Fibroblast of skin of abdomen (primary cell): ENCODE measurements around the gene CATSPERD.
A peak's percentile ranks its signal among the peaks of the same experiment; 100 is the strongest.
"Not testable (repeated sequence)": the region's sequence is repeated elsewhere in the genome, so short reads cannot be mapped to it uniquely, and the experiment has no call there.

Experiments
- DNase-seq: peaks from one replicate; pipeline ENCODE4 v3.0.0-alpha.2; 2013

CATSPERD gene

DNA sequence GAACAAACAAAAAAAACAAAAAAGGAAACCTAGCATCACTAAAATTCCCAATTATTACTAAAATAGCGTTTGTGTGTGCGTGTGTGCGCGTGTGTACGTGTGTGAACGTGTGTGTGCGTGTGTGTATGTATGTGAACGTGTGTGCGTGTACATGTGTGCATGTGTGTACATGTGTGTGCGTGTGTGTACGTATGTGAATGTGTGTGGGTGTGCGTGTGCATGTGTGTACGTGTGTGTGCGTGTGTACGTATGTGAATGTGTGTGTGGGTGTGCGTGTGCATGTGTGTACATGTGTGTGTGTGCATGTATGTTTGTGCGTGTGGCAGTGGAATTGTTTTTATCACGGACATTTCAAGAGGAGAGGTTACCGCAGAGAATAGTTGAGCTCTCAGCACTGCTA is 21.6 kb downstream of the CATSPERD start:
- no peak for DNase-seq

DNA sequence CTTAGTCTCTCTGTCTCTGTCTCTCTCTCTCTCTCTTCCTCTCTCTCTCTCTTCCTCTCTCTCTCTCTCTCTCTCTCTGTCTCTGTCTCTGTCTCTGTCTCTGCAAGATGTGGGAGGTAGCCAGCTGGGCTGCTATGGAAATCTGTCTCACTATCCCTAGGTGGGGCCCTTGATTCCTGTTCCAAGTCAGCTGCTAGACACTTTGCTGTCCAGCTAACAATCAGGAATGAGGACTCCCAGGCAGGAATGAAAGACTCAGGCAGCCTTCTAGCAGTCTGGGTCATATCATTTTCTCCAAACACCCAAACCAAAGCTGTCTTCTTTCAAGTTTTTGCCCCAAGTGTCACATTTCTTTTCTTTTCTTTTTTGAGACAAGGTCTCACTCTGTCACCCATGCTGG is 23.2 kb downstream of the CATSPERD start:
- DNase-seq, result no peak

DNA sequence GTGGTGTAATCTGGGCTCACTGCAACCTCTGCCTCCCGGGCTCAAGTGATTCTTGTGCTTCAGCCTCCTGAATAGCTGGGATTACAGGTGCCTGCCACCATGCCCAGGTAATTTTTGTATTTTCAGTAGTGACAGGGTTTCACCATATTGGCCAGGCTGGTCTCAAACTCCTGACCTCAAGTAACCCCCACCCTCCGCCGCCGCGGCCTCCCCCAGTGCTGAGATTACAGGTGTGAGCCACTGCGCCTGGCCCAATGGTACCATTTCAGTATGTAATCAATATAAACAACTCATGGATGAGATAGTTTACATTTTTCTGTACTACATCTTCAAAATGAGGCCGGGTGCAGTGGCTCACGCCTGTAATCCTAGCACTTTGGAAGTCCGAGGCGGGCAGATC is 24.6 kb downstream of the CATSPERD start:
- DNase-seq, result not testable (repeated sequence)

DNA sequence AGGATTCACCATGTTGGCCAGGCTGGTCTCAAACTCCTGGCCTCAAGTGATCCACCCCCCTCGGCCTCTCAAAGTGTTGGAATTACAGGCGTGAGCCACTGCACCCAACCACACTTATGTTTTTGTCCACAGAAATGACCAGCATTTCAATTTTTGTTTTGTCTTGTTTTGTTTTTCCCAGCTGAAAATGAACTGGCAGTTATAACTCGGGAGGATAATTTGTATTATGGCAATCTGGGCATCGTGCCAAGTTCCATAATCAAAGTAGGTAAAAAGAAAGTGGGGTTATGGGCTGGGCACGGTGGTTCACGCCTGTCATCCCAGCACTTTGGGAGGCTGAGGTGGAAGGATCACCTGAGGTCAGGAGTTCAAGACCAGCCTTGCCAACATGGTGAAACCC is 28.5 kb downstream of the CATSPERD start:
- DNase-seq, result not testable (repeated sequence)

DNA sequence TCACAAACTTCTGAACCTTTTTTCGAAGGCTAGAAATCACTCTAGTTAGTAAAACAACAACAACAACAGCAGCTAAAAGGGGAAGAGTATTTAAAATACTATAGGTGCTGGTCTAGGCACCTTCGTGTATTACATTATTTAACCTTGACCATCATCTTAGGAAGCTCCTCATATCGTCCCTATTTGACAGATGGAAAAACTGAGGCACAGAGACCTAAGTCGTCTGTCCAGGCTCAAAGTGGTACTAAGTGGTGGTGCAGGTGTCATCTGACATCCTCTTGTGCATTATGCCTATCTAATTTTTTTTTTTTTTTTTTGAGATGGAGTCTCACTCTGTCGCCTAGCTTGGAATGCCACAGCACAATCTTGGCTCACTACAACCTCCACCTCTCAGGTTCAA is 29.1 kb downstream of the CATSPERD start:
- no peak for DNase-seq

DNA sequence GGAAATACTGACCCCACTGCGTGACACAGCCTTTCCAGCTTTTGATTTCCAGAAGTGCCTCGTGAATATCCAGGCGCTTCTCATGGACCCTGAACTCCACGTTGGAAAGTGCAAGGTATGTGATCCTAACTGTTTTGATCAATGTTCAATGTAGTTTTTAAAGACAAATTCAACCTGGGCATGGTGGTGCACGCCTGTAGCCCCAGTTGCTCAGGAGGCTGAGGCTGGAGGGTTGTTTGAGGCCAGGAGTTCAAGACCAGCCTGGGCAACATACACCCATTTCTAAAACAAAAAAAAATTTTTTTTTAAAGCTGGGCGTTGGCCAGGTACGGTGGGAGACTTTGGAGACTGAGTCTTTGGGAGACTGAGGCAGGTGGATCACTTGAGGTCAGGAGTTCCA is 31.3 kb downstream of the CATSPERD start:
- DNase-seq, result no peak

DNA sequence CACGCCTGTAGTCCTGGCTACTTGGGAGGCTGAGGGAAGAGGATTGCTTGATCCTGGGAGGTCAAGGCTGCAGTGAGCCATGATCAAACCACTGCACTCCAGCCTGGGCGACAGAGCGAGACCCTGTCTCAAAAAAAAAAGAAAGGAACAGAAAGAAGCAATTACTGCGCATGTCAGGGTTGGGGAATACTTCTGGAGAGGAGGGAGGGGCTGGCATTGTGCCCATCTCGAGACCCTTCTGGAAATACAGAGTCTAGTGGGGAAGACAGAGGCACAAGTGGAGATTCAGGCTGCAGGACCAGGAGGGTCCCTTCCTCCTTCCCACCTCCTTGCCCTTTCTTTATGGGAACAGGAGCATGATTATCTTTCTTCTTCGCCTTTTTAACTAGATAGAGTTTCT is 33.3 kb downstream of the CATSPERD start:
- no peak for DNase-seq

DNA sequence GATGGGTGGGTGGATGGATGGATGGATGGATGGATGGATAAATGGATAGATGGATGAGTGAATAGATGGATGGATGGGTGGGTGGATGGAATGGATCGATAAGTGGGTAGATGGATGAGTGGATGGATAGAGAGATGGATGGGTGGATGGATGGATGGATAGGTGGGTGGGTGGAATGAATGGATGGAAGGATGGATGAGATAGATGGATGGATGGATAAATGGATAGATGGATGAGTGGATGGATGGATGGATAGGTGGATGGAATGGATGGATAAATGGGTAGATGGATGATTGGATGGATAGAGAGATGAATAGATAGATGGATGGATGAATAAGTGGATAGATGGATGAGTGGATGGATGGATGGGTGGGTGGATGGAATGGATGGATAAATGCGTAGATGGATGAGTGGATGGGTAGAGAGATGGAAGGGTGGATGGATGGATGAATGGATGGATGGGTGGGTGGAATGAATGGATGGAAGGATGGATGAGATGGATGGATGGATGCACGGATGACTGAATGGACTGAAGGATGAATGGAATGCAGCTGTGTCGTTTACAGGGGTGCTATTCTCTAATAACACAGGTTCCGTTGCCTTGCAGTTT is 42.3 kb downstream of the CATSPERD start:
- no peak for DNase-seq

DNA sequence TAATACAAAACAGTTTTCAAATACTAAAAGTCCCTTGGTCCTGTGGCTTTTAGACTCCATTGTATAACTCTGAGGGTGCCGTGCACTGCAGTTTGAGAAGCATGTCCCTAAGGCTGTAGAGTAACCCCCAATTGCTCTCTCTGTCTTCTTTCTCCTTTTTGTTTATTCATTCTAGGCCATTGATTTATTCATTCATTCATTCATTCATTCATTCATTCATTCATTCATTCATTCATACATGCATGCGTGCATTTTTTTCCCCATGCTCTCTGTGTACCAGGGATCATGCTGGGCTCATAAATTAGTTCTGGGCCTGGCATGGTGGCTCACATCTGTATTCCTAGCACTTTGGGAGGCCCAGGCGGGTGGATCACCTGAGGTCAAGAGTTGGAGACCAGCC is 44.8 kb downstream of the CATSPERD start:
- no peak for DNase-seq

DNA sequence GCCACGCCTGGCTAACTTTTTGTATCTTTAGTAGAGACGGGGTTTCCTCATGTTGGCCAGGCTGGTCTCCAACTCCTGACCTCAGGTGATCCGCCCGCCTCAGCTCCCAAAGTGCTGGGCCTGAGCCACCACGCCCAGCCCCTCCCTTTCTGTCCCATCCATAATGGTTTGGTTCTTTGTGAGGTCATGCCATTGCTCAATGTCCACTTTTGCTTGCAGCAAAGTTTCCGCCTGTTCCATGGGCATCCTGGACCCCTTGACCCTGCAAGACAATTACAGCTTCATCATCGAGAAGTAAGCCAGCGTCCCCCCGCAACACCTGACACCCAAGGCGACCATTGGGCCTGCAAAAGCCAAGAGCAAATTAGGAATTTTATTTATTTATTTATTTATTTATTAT is 47.5 kb downstream of the CATSPERD start:
- no peak for DNase-seq

DNA sequence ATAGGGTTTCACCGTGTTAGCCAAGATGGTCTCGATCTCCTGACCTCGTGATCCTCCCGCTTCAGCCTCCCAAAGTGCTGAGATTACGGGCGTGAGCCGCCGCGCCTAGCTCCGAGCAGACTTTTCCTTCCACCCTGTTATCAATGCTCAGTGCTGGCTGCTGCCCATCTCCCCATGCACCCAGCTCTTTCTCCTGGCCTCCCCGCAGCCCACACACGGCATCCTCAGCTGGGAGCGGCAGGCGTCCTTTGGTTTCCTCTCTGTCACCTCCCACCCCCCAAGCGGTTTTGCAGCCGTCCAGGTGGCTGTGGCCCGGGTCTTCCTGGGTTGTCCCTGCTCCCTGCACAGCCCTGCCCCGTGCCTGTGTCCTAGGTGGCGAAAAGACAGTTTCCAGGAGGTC is 52.0 kb downstream of the CATSPERD start:
- no peak for DNase-seq

DNA sequence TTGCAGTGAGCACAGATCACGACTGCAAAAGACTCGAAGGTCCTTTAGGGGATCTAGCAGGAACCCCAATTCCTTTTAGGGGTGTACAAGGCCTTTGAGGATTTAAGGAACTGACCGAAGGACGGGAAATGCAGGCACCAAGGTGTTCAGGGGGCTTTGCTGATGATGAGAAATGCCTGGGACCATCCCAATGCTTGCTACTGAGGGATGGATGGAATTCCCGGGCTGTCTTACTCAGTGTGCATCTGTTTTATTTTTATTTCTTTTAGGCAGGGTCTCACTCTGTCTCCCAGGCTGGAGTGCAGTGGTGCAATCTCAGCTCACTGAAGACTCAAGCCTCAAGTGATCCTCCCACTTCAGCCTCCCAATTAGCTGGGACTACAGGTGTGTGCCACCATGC is 52.8 kb downstream of the CATSPERD start:
- DNase-seq, result no peak

DNA sequence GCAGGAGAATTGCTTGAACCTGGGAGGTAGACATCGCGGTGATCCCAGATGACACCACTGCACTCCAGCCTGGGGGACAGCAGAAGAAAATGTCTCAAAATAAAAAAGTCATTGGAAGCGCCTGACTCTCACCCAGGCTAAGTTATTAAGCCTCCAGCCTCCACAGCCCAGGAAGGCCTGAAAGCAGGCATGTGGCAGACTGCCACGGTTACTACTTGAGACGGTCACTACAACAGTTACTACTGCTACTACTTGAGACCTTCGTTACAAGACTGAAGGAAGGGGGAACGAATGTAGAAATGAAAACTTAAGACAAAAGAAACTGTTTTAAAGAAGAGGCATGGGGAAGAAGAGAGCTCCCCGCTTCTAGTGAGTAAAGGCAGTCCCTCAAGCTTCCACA is 54.5 kb downstream of the CATSPERD start:
- DNase-seq, result no peak

DNA sequence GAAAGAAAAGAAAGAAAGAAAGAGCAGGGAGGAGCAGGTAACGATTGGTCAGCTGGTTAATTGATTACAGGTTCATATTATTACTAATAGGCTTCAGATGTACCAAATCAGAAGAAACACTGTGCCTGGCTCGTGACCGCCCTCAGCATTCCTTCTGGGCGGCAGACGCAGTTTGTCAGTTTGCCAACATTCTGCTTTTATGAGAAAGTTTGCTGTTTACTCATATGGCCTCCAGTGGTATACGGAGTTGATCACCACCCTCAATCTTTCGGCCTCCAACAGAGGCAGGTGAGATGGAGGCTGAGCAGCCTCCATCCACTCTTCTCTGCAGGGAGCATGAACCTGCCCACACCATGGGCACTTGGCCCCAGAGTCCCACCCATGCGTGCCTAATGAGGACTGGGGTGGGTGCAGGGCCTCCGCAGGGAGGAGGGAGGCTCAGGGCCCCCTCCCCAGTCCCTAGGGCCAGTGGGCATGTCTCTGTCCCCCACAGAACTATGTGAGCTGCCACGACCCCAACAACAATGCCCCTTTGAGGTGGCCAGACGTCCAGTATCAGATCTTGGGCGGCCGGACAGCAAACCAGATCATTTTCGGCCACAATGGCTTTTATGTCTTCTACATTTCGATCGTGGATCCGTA is 55.4 kb downstream of the CATSPERD start:
- DNase-seq, result peak; percentile 83

DNA sequence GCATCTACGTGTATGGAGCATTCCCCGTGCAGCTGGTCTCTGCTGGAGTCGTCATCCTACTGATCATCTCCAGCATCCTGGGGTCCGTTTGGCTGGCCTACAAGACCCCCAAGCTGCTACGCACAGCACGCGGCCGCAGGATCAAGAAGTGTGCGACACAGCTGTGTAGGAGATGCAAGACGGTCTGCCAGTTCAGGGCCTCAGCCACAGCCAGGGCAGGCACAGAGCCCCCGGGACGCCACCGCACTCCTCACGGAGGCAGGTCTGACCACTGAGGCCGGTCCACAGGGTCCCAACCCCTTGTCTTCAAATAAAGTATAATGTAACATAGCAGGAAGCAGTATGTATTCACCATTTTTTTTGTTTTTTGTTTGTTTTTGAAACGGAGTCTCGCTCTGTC is 58.0 kb downstream of the CATSPERD start:
- DNase-seq, result no peak

DNA sequence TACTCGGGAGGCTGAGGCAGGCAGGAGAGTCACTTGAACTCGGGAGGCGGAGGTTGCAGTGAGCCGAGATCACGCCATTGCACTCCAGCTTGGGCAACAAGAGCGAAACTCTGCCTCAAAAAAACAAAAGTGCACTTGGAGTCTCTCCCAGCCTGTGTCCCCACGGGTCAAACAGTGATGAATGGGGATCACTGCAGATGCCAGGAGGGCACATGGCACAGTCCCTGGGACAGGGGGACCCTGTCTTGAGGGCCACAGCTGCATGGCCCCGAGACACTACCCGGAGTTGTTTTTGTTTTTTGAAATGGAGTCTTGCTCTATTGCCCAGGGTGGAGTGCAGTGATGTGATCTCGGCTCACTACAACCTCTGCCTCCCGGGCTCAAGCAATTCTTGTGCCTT is 60.5 kb downstream of the CATSPERD start:
- not testable (repeated sequence) for DNase-seq

DNA sequence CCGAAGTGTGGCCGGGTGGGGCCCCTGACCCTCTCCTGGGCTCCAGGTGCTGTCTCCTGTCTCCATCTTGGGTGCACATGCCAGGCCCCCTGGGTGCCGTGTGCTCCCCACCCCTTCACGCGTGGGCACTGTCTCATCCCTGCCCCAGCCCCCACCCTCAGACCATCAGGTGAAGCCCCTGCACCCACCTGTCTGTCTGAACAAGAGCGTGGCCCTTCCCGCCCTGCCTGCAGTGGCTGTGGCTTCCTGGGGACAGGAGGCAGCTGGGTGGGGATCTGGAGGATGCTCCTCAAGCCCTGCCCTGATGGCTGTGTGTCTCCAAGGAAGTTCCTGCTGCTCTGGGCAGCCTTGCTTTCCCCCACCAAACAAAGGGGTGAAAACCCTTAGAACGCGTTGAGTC is 61.9 kb downstream of the CATSPERD start:
- no peak for DNase-seq

DNA sequence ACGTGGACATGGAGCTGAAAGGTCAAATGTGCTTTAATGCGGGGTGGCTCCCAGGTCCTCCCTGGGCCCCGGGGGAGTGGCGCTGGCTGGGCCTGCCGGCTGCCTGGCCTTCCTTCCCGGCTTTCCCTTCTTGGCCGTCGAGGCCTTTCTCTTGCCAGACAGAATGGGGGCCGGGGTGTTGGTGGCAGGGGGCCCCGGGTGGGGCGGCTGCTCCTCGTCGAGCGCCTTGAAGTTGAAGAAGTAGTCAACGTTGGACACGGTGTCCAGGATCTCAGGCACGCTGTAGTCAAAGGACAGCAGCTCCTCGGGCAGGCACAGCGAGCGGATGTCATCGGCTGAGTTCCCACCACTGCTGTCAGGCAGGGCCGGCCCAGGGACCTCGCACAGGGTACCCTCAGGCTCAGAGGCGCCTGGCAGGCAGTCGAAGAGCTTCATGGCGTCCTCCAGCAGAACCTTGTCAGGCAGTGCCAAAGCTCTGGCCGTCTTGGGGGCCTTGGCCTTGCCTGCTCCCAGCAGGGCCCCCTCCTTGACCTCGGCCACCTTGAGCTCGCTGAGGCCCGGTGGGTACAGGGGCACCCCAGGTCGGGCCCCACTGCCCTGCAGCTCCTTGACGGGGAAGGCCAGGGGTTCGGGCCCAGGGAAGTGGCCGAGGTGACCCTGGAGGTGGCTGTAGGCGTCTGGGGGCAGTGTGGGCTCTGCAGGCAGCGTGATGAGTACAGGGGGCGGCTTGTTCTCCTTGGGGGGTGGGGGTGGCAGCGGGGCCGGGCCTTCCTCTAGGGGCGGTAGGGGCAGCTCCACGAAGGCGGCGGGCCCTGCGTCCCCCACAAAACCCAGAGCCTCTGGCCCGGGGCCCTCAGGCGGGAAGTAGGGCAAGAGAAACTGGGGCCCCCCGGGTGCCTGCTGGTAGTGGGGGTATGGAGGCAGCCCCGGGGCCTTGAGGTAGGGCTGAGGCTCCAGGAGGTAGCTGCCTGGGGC is 62.8 kb downstream of the CATSPERD start:
- no peak for DNase-seq

DNA sequence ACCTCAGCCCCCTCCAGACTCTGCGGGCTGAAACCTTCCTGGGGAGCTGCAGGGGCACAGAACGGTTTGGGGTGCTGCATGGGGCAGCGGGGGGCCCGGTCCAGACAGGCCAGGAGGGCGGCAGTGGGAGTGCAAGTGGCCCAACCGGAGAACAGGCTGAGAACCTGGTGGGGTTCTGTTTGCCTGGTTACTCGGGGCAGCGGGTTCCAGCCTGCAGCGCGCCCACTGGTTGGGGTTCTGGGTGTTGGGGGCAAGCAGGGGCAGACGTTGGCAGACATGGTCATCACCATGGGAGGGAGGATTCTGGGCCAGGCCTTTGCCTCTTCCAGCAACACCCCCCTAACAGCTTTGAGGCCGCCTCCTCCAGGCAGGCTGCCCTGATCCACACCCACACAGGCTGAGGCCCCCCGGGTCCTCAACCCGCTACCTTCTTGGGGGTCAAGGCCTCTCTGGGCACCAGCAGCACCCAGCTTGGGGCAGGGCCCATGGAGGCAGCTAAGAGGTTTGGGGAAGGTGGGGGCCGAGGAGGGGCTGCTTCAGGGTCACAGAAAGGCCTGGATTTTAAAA is 64.2 kb downstream of the CATSPERD start, which contains the start of gene PRR22:
PRR22 (minus strand) TSS at position 166 of the 567 bp plus-strand sequence; CDS start at position 80, 86 bp downstream.
- no peak for DNase-seq

DNA sequence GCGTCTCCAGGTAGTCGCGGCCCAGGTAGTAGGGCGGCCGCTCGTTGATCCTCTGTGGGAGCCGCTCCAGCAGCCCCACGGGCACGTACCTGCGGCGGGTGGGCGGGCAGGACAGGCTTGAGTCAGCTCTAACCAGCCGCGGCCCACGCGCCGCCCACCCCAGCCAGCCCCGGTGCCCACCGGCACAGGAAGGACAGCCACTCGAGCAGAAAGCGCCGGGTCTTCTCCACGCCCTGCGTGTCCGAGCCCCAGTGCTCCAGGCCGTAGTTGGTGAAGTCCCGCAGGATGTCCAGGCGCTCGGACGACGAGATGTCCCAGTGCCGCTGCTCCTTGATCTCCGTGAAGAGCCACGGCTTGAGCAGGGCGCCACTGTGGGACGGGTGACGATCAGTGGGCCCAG is 65.0 kb downstream of the CATSPERD start:
- DNase-seq, result no peak

DNA sequence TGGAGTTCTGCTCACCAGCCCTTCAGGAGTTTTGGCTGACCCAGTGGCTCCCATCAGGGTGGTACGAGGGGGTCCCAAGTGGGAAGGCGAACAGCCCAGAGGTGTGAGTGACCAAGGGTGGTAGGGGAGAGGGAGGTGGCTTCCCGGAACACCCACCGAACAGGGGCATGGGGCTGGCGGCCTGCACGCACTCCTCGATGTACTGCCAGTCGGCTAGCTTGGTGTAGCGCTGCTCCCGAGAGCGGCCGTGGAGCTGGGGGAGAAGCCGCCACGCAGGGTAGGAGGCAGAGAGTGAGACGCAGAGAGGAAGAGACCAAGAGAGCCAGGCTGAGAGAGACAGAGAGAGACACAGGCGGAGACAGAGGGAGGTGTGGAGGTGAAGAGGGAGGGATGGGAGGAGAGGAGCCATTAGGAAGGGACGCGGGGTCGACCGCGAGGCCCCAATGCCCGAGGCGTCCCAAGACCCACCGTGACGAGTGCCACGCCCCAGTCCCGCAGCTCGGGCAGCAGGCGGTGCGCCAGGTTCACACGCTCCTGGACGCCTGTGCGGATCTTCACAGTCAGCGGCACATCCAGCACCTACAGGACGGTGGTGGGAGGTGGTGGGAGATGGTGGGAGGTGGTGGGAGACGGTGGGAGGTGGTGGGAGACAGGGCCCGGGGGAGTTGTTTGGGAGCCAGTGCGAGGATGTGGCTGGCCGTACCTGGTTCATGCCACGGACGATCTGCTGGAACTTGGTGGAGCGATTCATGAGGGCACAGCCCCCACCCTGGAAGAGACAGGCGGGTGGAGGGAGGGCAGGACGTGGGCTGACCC is 66.4 kb downstream of the CATSPERD start:
- DNase-seq, result no peak
